SK-N-SH treated with all-trans-retinoic acid at 6 μM for 48 hours (cell line): ENCODE data around the gene DPP10.

Experiments
- ARNTL ChIP-seq: fragments of 450-650 bp; formaldehyde crosslinking; IDR thresholded peaks from 2 replicates; pipeline ENCODE4 v1.5.0; 2020; ENCODE audit warnings: low read depth, mild to moderate bottlenecking, moderate library complexity, borderline replicate concordance
- BACH2 ChIP-seq: fragments of 250-450 bp; sonication (Bioruptor Pico); IDR thresholded peaks from 2 replicates; pipeline ENCODE4 v1.9.0; 2021; ENCODE audit warnings: mild to moderate bottlenecking, borderline replicate concordance
- CREB5 ChIP-seq: fragments of 250-450 bp; sonication (Bioruptor Pico); IDR thresholded peaks from 2 replicates; pipeline ENCODE4 v1.5.1; 2020; ENCODE audit warnings: low read depth, mild to moderate bottlenecking, moderate library complexity
- CSDC2 ChIP-seq: fragments of 250-450 bp; sonication (Bioruptor Pico); IDR thresholded peaks from 2 replicates; pipeline ENCODE4 v1.5.0; 2020; ENCODE audit warnings: mild to moderate bottlenecking, moderate library complexity
- ESRRG ChIP-seq: fragments of 250-450 bp; sonication (Bioruptor Pico); IDR thresholded peaks from 2 replicates; pipeline ENCODE4 v1.6.1; 2021; ENCODE audit warnings: mild to moderate bottlenecking
- GLIS3 ChIP-seq: fragments of 250-450 bp; sonication (Bioruptor Pico); IDR thresholded peaks from 2 replicates; pipeline ENCODE4 v1.5.0; 2020; ENCODE audit warnings: mild to moderate bottlenecking, moderate library complexity
- PATZ1 ChIP-seq: fragments of 250-450 bp; sonication (Bioruptor Pico); IDR thresholded peaks from 2 replicates; pipeline ENCODE4 v1.8.0; 2020; ENCODE audit warnings: mild to moderate bottlenecking, moderate library complexity, borderline replicate concordance
- SNAI2 ChIP-seq: fragments of 250-450 bp; sonication (Bioruptor Pico); IDR thresholded peaks from 2 replicates; pipeline ENCODE4 v1.5.0; 2020; ENCODE audit warnings: mild to moderate bottlenecking, moderate library complexity
- ZC3H10 ChIP-seq: fragments of 250-450 bp; sonication (Bioruptor Pico); IDR thresholded peaks from 2 replicates; pipeline ENCODE4 v1.5.1; 2021; ENCODE audit warnings: mild to moderate bottlenecking, moderate library complexity
- ZFP3 ChIP-seq: fragments of 250-450 bp; sonication (Bioruptor Pico); IDR thresholded peaks from 2 replicates; pipeline ENCODE4 v1.5.0; 2020; ENCODE audit warnings: mild to moderate bottlenecking, moderate library complexity
- ZFP30 ChIP-seq: fragments of 450-650 bp; formaldehyde crosslinking; IDR thresholded peaks from 2 replicates; pipeline ENCODE4 v1.5.0; 2022; ENCODE audit warnings: mild to moderate bottlenecking, moderate library complexity
- ZNF565 ChIP-seq: fragments of 450-650 bp; formaldehyde crosslinking; conservative IDR thresholded peaks from 2 replicates; pipeline ENCODE4 v1.5.0; 2020; ENCODE audit warnings: low read depth, mild to moderate bottlenecking, moderate library complexity
- ZNF70 ChIP-seq: fragments of 450-650 bp; formaldehyde crosslinking; IDR thresholded peaks from 2 replicates; pipeline ENCODE4 v1.5.0; 2020; ENCODE audit warnings: mild to moderate bottlenecking, moderate library complexity
- ZNF8 ChIP-seq: fragments of 450-650 bp; formaldehyde crosslinking; IDR thresholded peaks from 2 replicates; pipeline ENCODE4 v1.5.0; 2020; ENCODE audit warnings: mild to moderate bottlenecking, moderate library complexity

GRCh38 chr2:114717049-114717448, 274.6 kb downstream of the DPP10 start:
- TF ChIP-seq PATZ1 (CRISPR knock-in tag) (no peak), ZC3H10 (CRISPR knock-in tag) (no peak), ZNF8 (CRISPR knock-in tag) (no peak), ZFP30 (no peak), BACH2 (CRISPR knock-in tag) (no peak), ZNF70 (CRISPR knock-in tag) (no peak), CREB5 (CRISPR knock-in tag) (no peak), ESRRG (CRISPR knock-in tag) (no peak), ZFP3 (no peak), ARNTL (CRISPR knock-in tag) (no peak), GLIS3 (CRISPR knock-in tag) (no peak), ZNF565 (CRISPR knock-in tag) (no peak), SNAI2 (no peak), CSDC2 (no peak)
